Forelimb muscle (tissue), 1 donor: ENCODE data around the gene NPTX1. TPM values are rescaled to one million over a fixed set of nuclear protein-coding genes. Genes with fewer than 3 reads are reported as not detected.

Experiments used
- DNase-seq: peaks from one replicate; pipeline ENCODE4 v3.0.0-alpha.2; 2013; ENCODE audit warnings: low read depth
- polyA plus RNA-seq: library from polyadenylated mRNA; unstranded; fragments of 120-200 nt; gene quantifications from one replicate; pipeline ENCODE4 v1.2.1, GENCODE V29; 2013; ENCODE audit not compliant: insufficient read length

Gene NPTX1
- polyA plus RNA-seq, 1 donor = 0.22 TPM

DNA sequence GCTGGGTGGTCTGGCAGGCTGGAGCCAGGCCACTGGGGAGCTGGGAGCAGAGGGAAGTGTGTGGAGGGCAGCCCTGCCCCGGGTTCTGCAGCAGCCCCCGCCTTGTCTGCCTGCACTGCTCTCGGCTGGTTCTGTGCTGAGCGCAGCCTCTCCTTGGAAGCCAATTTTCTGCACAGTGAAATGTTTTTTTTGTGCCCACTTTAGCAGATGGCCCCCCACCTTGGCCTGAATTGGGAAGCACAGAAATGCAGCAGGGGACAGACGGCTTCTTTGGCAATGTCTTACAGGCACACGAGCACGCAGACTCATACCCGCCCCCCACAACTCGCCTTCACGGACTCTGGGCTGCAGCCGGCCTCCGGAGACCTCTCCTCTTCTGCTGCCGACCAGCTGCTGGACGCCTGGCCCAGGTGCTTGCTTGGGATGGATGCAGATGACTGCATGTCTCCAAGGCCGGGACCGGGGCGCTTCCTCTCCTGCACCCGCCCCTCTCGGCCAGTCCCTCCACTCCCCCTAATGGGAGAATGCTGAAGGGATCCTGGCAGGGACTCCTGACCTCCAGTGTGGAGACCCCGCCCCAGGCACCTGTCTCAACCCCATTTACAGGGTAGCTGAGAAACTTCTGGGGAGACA lies 14.8 kb downstream of the NPTX1 start:
- no peak for DNase-seq

DNA sequence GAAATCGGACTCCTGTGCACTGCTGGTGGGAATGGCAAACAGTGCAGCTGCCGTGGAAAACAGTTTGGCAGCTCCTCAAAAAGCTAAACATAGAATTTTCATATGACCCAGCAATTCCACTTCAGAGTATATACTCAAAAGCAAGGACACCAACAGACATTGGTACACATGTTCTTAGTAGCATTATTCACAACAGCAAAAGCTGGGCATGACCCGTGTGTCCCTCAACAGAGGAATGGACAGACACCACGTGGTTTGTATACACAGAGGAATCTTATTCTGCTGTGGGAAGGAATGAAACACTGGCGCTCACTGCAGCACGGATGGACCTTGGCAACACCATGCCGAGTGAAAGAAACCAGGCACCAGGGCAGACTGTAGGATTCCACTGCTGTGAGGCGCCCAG lies 16.0 kb downstream of the NPTX1 start:
- DNase-seq = no peak

DNA sequence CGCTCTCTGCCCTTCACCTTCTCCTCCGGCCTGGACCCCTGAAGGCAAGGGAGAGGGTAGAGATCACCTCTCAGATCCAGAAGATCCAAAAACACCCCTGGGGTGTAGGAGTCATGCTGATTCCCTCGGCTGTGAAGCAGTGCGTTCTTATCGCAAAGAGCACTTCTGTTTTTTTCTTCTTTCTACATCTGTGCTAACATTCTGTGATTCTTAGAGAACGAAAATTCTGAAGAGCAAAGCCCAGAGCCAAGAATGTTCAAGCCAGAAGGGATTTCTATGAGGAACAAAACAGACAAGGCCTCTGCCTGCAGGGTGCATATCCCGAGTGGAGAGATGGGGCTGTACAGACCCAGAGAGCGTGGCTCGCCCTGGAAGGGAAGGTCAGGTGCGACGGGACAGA lies 17.2 kb downstream of the NPTX1 start:
- DNase-seq = no peak

DNA sequence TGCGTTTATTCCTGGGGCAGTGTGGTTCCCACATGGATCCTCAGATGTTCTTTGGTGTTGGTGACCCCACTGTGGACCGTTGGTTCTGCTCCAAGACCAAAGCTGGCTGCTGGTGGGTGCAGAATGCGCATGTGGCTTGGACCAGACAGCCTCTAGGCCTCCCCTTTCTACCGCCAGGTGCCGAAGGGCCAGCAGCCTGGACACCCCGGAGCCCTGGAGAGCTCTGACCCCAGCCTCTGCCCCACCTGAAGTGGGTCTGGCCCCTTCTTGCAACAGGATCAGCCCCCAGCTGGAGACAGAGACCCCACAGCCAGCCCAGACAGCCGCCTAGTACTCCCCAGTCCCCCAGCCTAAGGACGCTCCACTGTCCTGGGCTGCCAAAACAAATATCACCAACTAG lies 18.4 kb downstream of the NPTX1 start:
- no peak for DNase-seq

DNA sequence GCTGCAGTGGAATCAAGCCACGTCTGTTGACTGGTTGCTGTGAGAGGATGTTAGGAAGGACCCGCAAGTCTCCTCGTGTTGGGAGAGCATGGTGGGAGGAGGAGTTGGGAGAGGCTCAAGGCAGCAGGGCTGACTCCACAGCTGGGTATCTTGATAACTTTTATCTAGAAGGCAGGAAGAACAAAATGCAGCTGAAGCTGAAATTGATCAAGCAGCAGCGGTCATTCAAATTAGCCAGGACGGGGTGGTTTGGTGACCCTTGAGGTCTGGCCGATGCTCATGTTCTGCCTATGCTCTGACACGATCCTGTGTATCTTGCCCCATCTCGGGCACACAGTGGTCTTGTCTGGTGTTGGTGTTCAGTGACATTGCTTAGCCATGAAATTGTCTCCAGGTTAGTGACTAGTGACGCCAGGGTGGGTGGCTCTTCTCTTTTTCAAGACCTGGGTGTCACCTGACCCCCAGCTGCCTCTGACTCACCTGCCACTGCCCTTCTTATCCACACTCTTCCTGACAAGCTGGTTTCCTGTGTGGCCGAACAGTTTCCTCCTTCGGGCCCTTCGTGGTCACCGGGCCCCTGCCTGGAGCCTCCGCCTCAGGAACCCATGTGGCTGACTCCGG lies 19.1 kb downstream of the NPTX1 start:
- no peak for DNase-seq

DNA sequence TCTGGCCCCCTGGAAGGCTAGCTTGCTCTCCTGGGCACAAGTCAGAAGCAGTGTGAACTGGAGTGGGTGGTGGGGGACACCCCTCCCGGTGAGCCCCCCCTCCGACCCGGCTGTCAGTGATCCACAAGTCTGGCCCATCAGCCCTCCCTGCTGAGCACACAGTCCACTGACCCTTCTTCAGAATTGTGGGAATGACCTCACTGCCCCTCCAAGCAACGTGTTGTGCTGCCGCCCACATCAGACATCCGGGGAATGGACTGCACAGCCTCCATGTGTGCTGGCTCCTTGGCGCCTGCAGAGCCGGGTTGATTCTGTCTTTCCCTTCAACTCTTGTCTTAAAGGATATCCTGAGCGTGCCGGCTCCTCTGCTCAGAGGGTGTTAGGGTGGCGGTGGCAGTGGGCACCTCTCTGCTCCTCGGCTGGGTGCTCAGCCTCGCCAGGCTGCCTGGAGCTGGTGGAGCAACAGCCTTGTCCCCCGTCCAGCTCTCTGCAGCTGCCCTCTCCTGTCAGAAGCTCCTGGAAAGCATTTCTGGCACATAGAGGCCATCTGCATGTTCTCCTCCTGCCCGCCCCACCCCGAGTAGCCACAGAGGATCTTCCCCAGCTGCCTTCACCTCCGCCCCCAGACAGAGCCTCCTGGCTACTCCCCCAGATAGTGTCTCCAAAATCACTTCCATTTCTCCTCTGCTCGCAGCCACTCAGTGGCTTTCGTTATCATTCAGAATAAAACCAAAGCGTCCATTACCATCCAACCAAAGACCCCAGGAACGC lies 19.8 kb downstream of the NPTX1 start:
- DNase-seq = no peak

DNA sequence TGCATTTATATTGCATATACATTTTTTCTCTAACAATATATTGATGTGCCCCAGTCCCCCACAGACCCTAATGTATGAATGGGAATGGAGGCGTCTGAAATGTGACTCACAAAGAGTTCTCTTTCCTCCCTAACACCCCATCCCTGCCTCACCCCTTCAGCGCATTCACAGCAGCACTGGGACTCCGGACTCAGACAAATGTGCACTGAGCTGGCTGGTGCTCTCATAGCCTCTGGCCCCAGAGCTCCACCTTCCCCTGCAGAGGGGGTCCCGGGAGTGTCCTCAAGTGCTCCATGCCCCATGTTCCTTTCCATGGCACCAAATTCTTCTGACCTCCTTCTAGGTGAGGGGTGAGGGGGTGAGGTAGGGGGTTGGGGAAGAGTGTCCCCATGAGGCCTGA lies 20.6 kb downstream of the NPTX1 start:
- no peak for DNase-seq

DNA sequence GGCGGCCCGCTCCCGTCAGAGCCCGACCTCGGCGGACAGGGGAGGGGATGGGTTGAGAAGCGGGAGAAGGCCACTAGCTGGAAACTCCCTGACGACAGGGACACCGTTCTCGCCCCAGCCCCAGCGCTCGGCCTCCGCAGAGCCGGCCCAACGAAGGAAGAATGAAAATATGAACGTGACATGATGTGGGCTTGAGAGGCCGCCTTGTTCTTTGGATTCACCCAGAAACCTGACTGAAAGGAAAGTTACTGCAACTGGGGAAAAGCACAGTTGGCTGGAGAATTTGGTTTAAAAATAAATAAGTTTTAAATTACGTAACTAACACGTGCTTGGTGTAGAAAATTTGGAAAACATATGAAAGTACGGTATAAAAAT lies 21.1 kb downstream of the NPTX1 start:
- no peak for DNase-seq

DNA sequence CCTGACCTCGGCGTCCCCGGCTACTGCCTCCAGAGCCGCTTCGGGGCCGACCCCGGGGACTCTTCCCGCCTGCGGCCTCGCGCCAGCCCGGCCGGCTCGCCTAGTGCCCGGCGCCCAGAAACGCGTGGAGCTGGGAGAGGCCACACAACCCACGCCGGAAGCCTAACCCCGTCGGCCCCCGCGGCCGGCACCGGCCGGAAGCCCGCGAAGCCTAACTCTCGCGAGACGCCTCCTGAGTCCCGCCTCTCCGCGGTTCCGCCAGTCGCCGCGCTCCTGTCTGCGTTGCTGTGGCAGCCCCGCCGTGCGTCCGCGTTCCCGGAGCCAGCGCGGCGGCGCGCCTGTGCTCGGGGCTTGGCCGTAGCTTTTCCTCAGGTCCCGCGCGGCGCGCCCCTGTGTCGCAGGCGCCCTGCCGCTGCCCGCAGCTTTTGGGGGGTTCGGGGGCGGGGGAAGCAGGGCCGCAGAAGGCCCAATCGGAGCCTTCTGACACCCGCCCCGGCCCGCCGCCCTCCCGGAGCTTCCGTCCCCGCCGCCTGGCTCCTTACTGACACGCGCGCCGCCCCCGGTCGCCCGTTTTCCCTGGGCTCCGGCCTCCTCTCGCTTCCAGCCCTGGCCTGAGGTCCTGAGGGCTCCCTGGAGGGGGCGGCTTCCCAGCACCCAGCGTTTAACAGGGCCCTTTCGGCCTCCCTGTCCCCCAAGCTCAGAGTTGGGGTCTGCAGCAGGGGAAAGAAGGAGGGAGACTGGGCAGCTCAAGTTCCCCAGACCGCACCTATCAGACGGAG lies 21.7 kb downstream of the NPTX1 start:
- DNase-seq = peak; percentile 92

DNA sequence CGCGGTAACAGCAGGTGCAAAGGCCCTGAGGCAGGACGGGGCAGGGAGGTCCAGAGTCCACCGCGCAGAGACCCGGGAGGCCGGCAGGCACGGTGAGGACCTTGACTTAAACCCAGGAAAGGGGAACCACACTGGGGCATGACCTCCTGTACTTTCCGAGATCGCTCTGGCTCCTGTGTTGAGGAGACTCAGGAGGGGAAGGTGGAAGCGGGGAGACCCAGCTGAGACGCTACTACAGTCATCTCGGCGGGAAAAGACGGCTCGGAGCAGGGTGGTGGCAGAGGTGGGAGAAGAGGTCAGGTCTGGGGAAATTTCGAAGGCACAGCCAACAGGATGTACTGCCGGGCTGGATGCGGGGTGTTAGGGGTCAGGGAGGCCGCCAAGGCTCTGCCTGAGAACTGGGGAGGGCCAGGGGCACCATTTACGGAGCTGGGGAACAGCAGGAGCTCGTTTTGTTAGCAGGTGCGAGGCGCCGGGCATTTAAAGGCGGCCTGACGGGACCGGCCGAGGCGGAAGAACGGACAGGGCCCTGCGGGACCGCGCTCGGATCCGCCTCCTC lies 22.3 kb downstream of the NPTX1 start:
- no peak for DNase-seq

DNA sequence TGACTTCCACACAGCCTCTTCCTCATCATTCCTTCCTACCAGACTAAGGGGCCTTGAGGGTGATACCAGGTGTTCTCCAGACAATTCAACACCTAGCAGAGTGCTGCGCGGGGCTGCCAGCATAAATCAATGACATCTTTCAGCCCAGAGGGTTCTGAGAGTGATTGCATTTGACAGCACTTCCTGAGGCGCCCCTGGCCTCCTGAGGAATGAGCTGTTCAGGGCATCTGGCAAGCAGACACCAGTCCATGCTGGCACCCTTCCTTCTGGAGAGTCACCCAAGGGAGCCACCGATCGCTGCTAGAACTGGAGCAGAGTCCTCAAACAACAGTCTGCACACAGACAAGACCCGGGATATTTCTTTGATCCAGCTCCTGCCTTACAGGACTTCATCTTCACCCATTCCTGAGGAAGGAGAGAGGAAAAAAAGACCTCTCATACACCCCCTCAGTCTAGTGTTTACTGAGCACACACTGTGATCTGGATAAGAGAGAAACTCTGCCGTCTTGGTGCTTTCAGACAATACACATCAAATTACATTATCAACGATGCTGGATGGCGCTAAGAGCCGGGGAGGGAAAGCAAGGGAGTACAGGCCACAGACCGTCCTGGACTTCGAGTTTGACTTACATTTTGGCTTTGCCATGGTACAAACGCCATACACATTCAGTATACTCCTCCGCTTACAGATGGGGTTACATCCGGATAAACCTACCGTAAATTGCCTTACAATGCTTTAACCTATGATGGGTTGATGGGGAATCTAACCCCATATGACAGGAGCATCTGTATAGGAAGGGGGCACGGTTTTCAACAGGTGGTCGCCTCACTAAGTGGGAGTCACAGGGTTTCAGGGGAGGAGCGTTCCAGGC lies 23.0 kb downstream of the NPTX1 start:
- no peak for DNase-seq

DNA sequence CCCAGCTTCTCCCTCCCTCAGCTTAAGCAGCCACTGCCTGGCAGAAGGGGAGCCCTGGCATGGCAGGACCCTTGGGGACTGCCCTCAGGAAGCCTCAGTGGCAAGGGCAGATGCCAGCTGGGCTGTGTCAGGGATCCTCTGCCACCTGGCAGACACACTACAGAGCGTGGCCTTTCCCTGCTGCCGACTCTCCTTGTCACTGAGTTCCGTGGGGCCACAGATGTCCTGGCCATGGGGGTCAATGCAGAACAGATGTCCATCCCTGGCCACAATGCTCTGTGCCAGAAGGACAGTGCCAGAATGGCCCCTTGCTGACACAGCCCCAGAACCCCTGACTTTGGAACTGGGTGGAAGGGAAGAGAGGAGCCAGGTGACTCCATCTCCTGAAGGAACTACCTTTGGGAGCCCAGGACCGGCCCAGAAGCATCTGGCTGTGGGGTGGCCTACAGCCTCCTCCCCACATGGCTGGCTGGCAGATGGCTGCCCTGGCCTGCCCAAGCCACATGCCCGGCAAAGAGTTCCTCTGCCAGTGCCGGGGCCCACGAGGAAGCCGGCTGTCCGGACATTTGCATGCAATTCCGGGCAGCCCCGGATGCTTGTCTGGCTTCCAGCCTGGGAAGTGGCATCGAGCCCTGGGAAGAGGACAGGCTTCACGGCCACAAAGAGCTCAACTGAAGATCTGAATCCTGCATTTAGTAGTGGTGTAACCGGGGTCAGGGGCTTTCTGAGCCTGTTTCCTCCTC lies 24.1 kb downstream of the NPTX1 start:
- DNase-seq = no peak

DNA sequence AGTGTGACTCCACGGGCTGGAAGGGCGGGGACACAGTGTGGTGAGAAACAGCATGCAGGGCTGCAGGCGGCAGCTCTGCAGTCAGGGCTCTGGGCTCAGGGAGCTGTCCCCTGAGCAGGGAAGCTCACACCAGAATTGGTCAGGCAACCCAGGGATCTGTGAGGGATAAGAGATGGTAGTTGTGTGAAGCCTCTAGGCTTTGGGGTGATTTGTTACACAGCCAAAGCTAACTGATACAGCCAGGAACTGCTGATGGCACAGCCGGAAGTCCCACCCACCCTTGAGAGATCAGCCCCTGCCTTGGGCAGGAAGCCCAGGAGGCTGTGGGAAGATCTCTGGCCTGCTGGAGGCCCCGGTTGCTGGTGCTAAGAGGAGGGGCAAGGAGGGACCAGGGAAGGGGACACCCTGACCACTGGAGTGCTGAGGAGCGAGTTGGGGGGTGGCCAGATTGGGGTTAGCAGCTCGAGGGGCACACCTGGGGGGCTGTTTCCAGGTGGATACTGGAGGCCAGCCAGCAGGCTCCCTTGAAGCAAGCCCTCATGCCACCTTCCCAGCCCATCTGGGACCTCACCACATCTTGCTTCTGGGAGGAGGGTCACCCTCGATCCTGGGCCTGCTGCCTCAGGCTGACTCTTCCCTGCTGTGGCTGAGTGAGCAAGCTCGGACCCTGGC lies 25.2 kb downstream of the NPTX1 start:
- DNase-seq = no peak

DNA sequence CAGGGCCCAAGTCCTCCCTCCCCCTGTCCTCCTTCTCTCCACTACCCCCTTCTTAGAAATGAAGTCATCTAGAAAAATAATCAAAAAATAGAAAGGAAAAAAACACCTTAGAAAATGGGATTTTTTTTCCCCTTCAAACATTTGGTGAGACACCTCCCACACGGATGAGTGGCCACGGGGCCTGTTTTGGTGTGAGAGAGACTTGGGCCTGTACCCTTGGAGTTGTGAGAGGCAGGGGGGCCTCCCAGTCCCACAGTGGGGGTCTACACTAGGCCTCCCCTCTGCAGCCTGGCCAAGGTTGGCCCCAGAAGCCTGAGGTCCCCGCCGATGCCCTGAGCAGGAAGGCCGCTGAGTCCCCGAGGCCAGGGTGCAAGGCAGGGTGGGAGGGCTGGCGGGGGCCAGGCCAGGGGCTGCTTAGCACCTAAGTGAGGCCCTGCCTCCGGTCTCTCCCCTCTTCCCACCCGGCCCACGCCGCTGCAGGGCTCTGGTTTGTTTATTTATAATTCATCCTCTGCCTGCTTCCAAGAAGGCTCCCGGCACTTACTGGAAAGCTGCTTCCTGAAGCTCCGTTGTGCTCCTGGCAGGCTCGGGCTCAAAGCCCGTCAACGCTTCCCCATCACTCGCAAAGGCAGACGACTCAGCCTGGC lies 26.4 kb downstream of the NPTX1 start:
- DNase-seq = no peak

DNA sequence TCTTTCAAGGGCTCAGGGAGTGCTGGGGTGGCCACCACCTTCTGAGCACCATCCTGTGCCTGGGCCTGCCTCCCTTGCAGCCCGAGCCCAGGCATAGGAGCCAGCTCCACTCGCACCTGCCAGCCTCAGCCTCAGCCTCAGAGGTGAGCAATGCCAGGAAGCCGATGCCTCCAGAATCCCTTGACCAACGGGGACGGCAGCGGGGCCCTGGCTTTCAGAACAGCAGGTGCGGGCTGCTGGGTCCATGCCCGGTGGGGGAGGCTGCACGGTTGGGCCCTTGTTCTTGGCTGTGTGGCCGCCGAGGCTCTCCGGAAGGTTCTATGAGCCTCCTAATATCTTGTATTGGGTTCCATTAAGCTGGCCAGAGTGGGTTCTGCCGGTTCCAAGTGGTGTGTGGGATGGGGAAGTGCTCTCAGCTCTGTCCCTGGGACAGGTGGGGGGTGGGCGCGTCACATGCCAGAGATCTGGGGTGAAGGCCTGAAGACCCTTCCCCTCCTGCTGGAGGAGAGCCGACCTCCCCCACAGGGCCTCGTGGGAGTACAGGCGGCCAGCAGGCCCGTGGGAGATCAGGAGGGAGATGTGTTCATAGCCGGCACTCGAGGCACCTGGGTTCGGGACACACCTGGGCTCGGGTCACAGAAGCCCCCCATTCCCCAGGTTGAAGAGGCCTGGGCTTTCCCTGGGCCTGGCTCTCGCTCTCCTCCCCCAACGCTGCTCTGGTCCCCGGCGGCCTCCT lies 27.0 kb downstream of the NPTX1 start:
- DNase-seq = no peak

DNA sequence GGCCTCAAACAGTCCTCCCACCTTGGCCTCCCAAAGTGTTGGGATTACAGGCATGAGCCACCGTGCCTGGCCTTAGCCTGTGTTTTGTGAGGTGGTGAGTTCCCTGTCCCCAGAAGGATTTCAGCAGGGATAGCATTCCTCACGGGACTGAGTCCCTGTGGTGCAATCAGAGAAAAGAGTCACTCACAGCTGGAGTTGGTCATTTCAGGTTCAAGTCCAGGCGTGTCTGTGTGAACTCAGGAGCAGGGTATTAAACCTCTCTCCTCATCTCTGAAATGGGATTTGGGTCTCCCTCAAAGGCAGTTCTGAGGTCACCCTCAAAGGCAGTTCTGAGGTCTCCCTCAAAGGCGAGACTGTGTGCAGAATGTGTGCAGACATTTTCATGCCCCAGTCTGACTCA lies 28.6 kb downstream of the NPTX1 start:
- no peak for DNase-seq

DNA sequence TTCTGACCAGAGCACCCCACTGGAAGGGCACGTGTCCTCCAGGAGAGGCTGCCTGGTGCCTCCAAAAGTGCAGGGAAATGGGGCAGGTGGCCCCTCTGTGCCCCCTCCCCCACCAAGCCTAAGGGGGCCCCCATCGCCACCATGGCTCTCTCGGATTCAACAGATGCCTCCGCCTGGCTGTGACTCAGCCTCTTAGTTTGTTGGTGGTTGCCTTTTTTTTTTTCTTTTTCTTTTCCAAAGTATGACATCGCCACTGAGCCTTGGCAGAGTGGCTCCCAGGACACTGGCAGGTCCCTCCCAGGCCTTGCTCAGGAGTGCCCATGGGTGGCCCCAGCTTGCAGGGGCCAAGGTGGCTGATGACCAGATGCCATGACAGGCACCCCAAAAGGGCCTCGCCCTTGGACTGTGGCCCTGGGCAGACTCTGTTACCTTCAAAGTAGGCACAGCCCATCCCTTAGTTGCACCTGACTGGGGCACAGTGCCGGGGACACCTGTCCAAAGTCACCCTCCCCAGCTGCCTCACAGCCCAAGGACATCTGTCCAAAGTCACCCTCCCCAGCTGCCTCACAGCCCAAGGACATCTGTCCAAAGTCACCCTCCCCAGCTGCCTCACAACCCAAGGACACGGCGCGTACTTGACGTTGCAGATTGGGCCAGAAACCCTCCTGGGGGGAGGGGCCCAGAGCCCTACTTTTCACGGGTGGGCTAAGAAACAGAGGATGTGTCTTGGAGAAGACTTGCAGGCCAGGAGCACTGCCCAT lies 29.6 kb downstream of the NPTX1 start:
- no peak for DNase-seq

DNA sequence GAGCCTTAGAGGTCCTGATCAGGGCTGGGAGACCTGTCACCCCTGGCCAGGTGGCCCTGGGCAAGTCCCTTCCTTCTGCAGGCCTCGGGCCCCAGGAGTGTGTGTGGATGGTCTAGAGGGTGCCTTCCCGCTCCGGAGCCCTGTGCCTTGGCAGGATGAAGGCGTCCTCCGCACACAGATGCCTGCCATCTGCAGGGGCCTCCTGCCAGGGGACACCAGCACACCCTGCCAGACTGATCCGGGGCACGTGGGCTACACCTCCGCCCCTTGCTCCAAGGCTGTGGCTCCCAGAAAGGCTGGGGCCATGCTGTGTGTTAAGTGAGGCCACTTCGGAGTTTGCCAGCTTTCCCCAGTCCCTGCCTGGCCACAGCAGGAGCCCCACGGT lies 30.7 kb downstream of the NPTX1 start:
- no peak for DNase-seq
